HFFc6 (cell line): ENCODE measurements around the gene GRM2. TPM values are rescaled to one million over a fixed set of nuclear protein-coding genes. Genes with fewer than 3 reads are reported as not detected.

ENCODE experiments used
- DNase-seq: peaks from one replicate; pipeline ENCODE4 v3.0.0-alpha.2; 2018
- H3K27ac Mint-ChIP-seq: 2 replicates; pipeline ENCODE4 v1.8.0; 2020; ENCODE audit warnings: mild to moderate bottlenecking, mixed read lengths
- H3K27me3 Mint-ChIP-seq: 2 replicates; pipeline ENCODE4 v1.8.0; 2021; ENCODE audit warnings: mild to moderate bottlenecking, moderate library complexity, mixed read lengths; ENCODE audit not compliant: insufficient read depth
- H3K36me3 Mint-ChIP-seq: 2 replicates; pipeline ENCODE4 v1.8.0; 2021; ENCODE audit warnings: low read depth, mixed read lengths
- H3K4me1 Mint-ChIP-seq: 2 replicates; pipeline ENCODE4 v1.8.0; 2020; ENCODE audit warnings: low read depth, mixed read lengths
- H3K4me3 Mint-ChIP-seq: 2 replicates; pipeline ENCODE4 v1.8.0; 2020; ENCODE audit warnings: mild to moderate bottlenecking, moderate library complexity, mixed read lengths
- H3K9me3 Mint-ChIP-seq: 2 replicates; pipeline ENCODE4 v1.8.0; 2020; ENCODE audit warnings: mild to moderate bottlenecking, mixed read lengths
- CTCF ChIP-seq: fragments of 200-600 bp; sonication (generic); IDR thresholded peaks from 2 replicates; pipeline ENCODE4 v1.5.0; 2021; ENCODE audit warnings: antibody characterized with exemption, mild to moderate bottlenecking
- total RNA-seq, 6 experiments: library from RNA; stranded (reverse); fragmentation: NEBNext Ultra II Directional; extraction: Animal tissue kit (Norgen Biotek cat#: 25700); gene quantifications; 2 replicates in 1 of 6; 3 replicates in 5 of 6; pipeline ENCODE4 v1.2.3, GENCODE V29; 2021

Gene GRM2
- total RNA-seq, 6 experiments from 2014 or later: 0.02 TPM; not detected in 5

- Mint-ChIP-seq H3K27me3 (peaks cover 2% of the 10 kb centered on the region), H3K36me3 (peaks cover 1% of the 10 kb centered on the region), H3K4me3 (no peak overlapping the region), H3K27ac (no peak overlapping the region), H3K9me3 (no peaks in the 10 kb centered on the region), H3K4me1 (peaks cover 35% of the 10 kb centered on the region)
- no peak for TF ChIP-seq CTCF
- no peak for DNase-seq
Measured at GRCh38 chr3:51691021-51691420, 15.8 kb upstream of the GRM2 start.

- TF ChIP-seq CTCF: no peak
- H3K9me3 Mint-ChIP-seq: no peaks in the 10 kb centered on the region
- H3K4me3 Mint-ChIP-seq: no peak overlapping the region
- no peak for DNase-seq
- no peak overlapping the region for H3K27ac Mint-ChIP-seq
- H3K27me3 Mint-ChIP-seq: peaks cover 2% of the 10 kb centered on the region
- no peaks in the 10 kb centered on the region for H3K36me3 Mint-ChIP-seq
- peaks cover 26% of the 10 kb centered on the region for H3K4me1 Mint-ChIP-seq
Measured at GRCh38 chr3:51691949-51692348, 14.9 kb upstream of the GRM2 start.

- H3K4me3 Mint-ChIP-seq: no peak overlapping the region
- H3K4me1 Mint-ChIP-seq: peaks cover 16% of the 10 kb centered on the region
- no peaks in the 10 kb centered on the region; the same call in 1 of the 2 replicates for H3K36me3 Mint-ChIP-seq
- H3K27me3 Mint-ChIP-seq: peaks cover 2% of the 10 kb centered on the region
- H3K27ac Mint-ChIP-seq: no peak overlapping the region
- no peaks in the 10 kb centered on the region for H3K9me3 Mint-ChIP-seq
- no peak for DNase-seq
- no peak for TF ChIP-seq CTCF
Measured at GRCh38 chr3:51692980-51693395, 13.9 kb upstream of the GRM2 start.

GRCh38 chr3:51696954-51697353 lies 9.9 kb upstream of the GRM2 start:
- Mint-ChIP-seq H3K9me3 (no peaks in the 10 kb centered on the region), H3K36me3 (peaks cover 7% of the 10 kb centered on the region), H3K27ac (no peak overlapping the region)

GRCh38 chr3:51698209-51698608 lies 8.7 kb upstream of the GRM2 start:
- no peak for TF ChIP-seq CTCF
- Mint-ChIP-seq H3K36me3 (peaks cover 7% of the 10 kb centered on the region), H3K9me3 (no peaks in the 10 kb centered on the region), H3K27me3 (no peaks in the 10 kb centered on the region; the same call in 1 of the 2 replicates), H3K4me3 (no peak overlapping the region), H3K4me1 (no peaks in the 10 kb centered on the region), H3K27ac (no peak overlapping the region)
- DNase-seq: no peak

More at GRCh38 chr3:51696954-51697353, 9.9 kb upstream of the GRM2 start:
- DNase-seq: no peak
- no peak overlapping the region for H3K4me3 Mint-ChIP-seq
- no peak for TF ChIP-seq CTCF
- no peaks in the 10 kb centered on the region; the same call in 1 of the 2 replicates for H3K27me3 Mint-ChIP-seq
- H3K4me1 Mint-ChIP-seq: peaks cover 7% of the 10 kb centered on the region

- no peaks in the 10 kb centered on the region for H3K9me3 Mint-ChIP-seq
- H3K27ac Mint-ChIP-seq: no peak overlapping the region
- no peak overlapping the region for H3K4me3 Mint-ChIP-seq
- H3K27me3 Mint-ChIP-seq: no peaks in the 10 kb centered on the region
- DNase-seq: no peak
- peaks cover 7% of the 10 kb centered on the region for H3K36me3 Mint-ChIP-seq
- TF ChIP-seq CTCF: no peak
- H3K4me1 Mint-ChIP-seq: no peaks in the 10 kb centered on the region
Measured at GRCh38 chr3:51700403-51700802, 6.5 kb upstream of the GRM2 start.
